ENCODE data around the gene RUNDC3A. TPM values are rescaled to one million over a fixed set of nuclear protein-coding genes. Genes with fewer than 3 reads are reported as not detected.

RUNDC3A gene
- total and polyA plus RNA-seq, 2 of the 13 experiments (the other 11 are each of a cell fraction or from before 2014, with no cell fraction given) = 0.25 TPM; not detected in 1

DNA sequence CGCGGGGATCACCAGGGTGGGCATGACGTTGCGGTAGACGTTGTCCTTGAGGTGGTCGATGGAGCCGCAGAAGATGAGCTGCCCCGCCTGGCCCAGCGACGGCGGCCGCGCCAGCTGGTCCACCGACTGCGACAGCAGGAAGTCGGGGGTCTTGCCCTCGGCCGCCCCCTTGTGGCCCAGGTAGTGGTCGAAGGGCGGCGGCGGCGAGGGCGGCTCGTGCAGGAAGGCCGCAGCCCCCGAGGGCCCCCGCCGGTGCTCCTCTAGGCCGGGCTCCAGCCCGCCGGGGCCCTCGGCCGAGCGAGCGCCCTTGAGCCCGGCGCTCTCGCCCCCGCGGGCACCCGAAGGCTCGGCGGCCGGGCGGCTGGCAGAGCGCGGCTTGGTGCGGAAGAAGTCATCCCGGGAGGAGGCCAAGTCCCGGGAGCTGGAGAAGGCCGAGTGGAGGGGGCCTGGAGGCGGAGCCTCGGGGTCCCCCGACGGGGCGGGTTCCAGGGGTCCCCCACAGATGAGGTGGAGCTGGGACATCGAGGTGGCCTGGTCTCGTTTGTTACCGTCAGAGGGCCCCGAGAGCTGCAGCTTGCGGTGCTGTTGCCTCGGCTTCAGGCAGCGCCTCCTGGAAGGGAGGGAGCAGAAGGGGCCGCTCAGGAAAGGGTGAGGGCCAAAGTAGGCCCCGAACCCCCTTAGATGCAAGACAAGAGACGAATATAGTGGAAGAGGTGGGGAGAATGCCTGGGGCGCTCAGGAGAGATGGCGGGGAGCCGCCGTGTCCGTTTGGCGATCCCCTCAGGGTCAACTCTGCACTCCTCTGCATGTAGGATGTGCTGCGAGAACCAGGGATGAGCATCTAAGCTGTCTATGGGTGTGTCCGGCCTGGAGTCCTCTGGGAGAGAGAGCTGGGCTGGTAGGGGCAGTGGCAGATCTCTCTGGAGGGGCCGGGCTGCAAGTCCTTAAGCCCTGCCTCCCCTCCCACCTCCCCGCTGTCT lies 46.5 kb downstream of the RUNDC3A start (continued):
- TF ChIP-seq NONO (IDR thresholded peaks at IDR 0.05) (no peak), NONO (CRISPR knock-in tag; conservative IDR thresholded peaks at IDR 0.05) (peak; percentile 46; the same call in 1 of the 2 replicates), TEAD2 (CRISPR knock-in tag; IDR thresholded peaks at IDR 0.05) (no peak), ZFP1 (CRISPR knock-in tag; IDR thresholded peaks at IDR 0.05) (no peak), RFXAP (CRISPR knock-in tag; IDR thresholded peaks at IDR 0.05; ENCODE audit: borderline replicate concordance) (no peak), HDAC6 (IDR thresholded peaks at IDR 0.05; ENCODE audit: low read depth, low read length) (no peak), ZNF724P (CRISPR knock-in tag; IDR thresholded peaks at IDR 0.05; ENCODE audit: borderline replicate concordance) (no peak), FOXO1 (CRISPR knock-in tag; IDR thresholded peaks at IDR 0.05) (0 out of 2 replicates have a peak, but pooled peaks have one; percentile 16), ZNF7 (CRISPR knock-in tag; IDR thresholded peaks at IDR 0.05) (no peak), ZSCAN20 (CRISPR knock-in tag; IDR thresholded peaks at IDR 0.05; ENCODE audit: borderline replicate concordance) (peak; percentile 68; the same call in 1 of the 2 replicates), KDM2A (CRISPR knock-in tag; IDR thresholded peaks at IDR 0.05; ENCODE audit: borderline replicate concordance, low read depth) (peak; percentile 72; the same call in 1 of the 2 replicates), ZBTB20 (CRISPR knock-in tag; IDR thresholded peaks at IDR 0.05; ENCODE audit: borderline replicate concordance, low read depth) (no peak), MIXL1 (CRISPR knock-in tag; IDR thresholded peaks at IDR 0.05) (no peak), TMF1 (CRISPR knock-in tag; IDR thresholded peaks at IDR 0.05; ENCODE audit: low read depth) (no peak), IRX3 (CRISPR knock-in tag; IDR thresholded peaks at IDR 0.05; ENCODE audit: borderline replicate concordance, low read depth) (no peak), PLRG1 (conservative IDR thresholded peaks at IDR 0.05) (no peak)
- TF ChIP-seq, protein P1, sequence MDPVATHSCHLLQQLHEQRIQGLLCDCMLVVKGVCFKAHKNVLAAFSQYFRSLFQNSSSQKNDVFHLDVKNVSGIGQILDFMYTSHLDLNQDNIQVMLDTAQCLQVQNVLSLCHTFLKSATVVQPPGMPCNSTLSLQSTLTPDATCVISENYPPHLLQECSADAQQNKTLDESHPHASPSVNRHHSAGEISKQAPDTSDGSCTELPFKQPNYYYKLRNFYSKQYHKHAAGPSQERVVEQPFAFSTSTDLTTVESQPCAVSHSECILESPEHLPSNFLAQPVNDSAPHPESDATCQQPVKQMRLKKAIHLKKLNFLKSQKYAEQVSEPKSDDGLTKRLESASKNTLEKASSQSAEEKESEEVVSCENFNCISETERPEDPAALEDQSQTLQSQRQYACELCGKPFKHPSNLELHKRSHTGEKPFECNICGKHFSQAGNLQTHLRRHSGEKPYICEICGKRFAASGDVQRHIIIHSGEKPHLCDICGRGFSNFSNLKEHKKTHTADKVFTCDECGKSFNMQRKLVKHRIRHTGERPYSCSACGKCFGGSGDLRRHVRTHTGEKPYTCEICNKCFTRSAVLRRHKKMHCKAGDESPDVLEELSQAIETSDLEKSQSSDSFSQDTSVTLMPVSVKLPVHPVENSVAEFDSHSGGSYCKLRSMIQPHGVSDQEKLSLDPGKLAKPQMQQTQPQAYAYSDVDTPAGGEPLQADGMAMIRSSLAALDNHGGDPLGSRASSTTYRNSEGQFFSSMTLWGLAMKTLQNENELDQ (CRISPR knock-in tag; IDR thresholded peaks at IDR 0.05; ENCODE audit: borderline replicate concordance) = no peak
- TF ChIP-seq, protein P2, sequence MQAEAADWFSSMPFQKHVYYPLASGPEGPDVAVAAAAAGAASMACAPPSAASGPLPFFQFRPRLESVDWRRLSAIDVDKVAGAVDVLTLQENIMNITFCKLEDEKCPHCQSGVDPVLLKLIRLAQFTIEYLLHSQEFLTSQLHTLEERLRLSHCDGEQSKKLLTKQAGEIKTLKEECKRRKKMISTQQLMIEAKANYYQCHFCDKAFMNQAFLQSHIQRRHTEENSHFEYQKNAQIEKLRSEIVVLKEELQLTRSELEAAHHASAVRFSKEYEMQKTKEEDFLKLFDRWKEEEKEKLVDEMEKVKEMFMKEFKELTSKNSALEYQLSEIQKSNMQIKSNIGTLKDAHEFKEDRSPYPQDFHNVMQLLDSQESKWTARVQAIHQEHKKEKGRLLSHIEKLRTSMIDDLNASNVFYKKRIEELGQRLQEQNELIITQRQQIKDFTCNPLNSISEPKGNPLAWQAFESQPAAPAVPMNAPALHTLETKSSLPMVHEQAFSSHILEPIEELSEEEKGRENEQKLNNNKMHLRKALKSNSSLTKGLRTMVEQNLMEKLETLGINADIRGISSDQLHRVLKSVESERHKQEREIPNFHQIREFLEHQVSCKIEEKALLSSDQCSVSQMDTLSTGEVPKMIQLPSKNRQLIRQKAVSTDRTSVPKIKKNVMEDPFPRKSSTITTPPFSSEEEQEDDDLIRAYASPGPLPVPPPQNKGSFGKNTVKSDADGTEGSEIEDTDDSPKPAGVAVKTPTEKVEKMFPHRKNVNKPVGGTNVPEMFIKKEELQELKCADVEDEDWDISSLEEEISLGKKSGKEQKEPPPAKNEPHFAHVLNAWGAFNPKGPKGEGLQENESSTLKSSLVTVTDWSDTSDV (CRISPR knock-in tag; IDR thresholded peaks at IDR 0.05) = no peak
- TF ChIP-seq, protein P3, sequence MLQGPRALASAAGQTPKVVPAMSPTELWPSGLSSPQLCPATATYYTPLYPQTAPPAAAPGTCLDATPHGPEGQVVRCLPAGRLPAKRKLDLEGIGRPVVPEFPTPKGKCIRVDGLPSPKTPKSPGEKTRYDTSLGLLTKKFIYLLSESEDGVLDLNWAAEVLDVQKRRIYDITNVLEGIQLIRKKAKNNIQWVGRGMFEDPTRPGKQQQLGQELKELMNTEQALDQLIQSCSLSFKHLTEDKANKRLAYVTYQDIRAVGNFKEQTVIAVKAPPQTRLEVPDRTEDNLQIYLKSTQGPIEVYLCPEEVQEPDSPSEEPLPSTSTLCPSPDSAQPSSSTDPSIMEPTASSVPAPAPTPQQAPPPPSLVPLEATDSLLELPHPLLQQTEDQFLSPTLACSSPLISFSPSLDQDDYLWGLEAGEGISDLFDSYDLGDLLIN (CRISPR knock-in tag; IDR thresholded peaks at IDR 0.05; ENCODE audit: borderline replicate concordance) = no peak
- TF ChIP-seq, protein P4, sequence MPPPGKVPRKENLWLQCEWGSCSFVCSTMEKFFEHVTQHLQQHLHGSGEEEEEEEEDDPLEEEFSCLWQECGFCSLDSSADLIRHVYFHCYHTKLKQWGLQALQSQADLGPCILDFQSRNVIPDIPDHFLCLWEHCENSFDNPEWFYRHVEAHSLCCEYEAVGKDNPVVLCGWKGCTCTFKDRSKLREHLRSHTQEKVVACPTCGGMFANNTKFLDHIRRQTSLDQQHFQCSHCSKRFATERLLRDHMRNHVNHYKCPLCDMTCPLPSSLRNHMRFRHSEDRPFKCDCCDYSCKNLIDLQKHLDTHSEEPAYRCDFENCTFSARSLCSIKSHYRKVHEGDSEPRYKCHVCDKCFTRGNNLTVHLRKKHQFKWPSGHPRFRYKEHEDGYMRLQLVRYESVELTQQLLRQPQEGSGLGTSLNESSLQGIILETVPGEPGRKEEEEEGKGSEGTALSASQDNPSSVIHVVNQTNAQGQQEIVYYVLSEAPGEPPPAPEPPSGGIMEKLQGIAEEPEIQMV (CRISPR knock-in tag; IDR thresholded peaks at IDR 0.05; ENCODE audit: low read depth) = no peak; the same call in 1 of the 2 replicates
- TF ChIP-seq, protein P5, sequence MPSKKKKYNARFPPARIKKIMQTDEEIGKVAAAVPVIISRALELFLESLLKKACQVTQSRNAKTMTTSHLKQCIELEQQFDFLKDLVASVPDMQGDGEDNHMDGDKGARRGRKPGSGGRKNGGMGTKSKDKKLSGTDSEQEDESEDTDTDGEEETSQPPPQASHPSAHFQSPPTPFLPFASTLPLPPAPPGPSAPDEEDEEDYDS (CRISPR knock-in tag; IDR thresholded peaks at IDR 0.05) = no peak
